HG02938 (cell line): Measurements from ENCODE around the gene ANKHD1.
"Not testable (repeated sequence)": the region's sequence is repeated elsewhere in the genome, so short reads cannot be mapped to it uniquely, and the experiment has no call there.

Experiments used
- ATAC-seq: cut with Tn5 transposase; IDR thresholded peaks from one replicate; pipeline ENCODE4 v1.9.1; 2021; ENCODE audit warnings: mild to moderate bottlenecking, moderate library complexity; ENCODE audit not compliant: unreplicated experiment

ANKHD1 gene

DNA sequence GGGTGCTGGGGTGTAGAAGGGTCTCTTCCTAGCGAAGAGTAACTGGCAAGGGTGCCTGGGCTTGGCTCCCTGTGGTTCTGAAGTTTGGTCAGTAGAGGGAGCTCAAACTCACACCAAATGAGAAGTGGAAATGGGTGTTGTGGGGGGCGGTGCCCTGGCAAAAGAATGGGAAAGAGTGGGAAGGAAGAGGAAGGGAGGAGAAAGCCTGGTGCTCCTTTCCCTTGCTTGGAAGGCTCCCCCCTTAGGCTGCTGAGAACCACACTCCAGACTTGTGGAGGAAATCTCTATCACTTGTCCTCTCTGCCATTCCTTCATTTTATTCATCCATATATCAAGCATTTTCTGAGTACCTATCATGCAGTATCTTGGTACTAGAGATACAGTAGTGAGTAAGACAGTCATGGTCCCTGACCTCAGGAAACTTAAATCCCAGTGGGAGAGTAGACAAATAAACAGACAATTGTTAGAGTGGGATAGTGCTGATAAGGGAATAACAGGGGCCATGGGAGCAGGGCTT is 28.6 kb upstream of the ANKHD1 start:
- ATAC-seq: no peak

DNA sequence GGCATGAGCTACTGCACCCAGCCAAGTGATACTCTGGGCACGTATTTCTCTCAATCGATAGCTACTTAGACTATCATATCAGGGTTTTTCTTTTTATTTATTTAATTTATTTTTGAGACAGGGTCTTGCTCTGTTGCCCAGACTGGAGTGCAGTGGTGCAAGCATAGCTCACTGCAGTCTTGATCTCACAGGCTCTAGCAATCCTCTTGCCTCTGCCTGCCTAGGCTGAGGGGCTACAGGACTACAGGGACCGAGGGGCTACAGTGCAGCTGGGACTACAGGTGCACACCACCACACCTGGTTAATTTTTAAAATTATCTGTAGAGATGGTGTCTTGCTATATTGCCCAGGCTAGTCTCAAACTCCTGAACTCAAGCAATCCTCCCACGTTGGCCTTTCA is 20.3 kb upstream of the ANKHD1 start:
- no peak for ATAC-seq

DNA sequence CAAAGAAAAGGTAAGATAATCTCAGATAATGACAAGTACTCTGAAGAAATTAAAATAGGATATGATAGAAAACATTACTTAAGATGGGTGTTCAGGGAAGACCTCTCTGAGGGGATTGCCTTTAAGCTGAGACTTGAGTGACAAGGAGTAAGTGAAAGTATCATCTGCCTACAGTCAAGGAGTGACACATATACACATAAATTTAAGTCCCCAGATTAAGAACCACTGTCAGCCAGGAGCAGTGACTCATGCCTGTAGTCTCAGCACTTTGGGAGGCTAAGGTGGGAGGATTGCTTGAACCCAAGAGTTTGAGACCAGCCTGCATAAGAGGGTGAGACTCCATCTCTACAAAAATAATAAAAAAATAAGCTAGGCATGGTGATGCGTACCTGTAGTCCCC is 19.7 kb upstream of the ANKHD1 start:
- ATAC-seq: no peak

DNA sequence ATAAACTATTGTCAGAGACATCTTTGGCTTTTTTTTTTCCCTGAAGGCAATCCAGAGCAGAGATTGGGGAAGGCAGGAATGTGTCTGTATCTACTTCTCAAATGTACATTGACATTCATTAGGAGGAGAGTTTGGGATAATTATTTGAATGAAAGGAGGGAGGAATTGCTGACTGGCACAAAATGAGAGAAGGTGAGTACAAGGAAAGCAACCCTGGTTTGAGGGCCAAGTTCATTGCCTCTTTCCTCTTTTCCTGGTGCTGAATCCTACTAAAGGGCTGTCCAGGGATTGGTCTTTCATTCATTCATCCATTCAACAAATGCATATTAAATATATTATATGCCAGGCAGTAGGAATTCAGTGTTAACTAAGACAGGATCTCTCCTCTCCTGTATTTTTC is 18.8 kb upstream of the ANKHD1 start:
- ATAC-seq: no peak

DNA sequence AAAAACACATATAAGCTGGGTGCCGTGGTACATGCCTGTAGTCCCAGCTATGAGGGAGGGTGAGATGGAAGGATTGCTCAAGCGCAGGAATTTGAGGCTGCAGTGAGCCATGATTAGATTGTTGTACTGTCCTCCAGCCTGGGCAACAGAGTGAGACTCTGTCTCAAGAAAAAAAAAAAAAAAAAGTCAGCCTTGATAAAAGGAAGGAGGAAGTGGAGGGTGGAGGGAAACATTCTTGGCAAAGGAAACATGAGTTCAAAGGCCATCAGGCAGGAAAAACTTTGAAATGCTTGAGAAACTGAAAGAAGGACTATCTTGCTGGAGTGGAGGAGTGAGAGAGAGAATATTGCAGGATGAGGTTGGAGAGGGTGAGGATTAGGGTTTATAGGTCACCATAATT is 18.3 kb upstream of the ANKHD1 start:
- no peak for ATAC-seq

DNA sequence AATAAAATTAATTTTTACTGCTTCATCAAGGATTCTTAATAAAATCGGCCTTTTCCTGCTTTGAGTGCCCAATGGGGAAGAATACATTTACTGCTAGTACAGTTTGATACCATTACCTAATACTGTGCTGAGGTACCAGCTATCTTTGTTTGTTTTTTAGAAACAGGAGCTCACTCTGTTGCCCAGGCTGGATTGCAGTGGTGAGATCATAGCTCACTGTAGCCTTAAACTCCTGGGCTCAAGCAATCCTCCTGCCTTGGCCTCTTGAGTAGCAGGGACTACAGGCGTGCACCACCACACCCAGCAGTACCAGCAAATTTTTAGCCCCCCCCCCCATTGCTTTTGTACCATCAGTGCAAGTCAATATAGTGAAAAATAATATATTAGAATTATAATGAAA is 13.6 kb upstream of the ANKHD1 start:
- no peak for ATAC-seq

DNA sequence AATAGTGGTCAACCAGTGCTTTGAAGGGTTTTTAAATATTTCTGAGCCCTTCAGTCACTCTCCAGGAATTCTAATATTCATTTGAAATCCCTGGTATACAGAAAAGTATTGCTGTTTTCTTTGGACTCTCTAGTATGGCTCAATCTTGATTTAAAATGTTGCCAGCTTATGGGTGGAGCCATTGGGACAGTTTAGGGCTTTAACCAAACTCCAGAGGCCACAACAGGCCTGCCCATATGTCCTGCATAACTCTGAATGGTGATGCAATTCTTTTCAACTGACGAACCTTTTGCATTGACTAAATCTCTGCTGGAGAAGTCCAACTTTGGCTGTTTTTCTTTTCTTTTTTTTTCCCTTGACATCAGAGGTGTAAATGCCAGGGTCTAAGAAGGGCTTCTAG is 10.3 kb upstream of the ANKHD1 start:
- ATAC-seq: no peak

DNA sequence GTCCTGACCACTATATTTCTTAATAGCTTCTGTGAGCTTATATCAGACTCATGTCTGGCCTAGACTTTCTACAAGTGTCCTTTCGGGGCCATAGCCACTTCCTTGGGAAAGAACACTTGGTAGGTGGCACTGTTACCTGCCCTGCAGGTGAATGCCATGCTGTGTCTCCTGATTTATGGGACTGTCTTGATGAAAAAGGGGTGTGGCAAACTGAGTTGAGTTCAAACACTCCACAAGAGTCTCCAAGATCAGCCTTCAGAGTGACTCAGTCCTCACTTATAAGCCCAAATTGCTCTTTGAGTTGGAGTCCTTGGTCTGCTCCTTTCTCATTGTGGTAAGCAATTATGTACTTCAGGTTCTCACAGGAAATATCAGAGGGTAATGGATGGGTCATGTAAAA is 9.9 kb upstream of the ANKHD1 start:
- no peak for ATAC-seq

DNA sequence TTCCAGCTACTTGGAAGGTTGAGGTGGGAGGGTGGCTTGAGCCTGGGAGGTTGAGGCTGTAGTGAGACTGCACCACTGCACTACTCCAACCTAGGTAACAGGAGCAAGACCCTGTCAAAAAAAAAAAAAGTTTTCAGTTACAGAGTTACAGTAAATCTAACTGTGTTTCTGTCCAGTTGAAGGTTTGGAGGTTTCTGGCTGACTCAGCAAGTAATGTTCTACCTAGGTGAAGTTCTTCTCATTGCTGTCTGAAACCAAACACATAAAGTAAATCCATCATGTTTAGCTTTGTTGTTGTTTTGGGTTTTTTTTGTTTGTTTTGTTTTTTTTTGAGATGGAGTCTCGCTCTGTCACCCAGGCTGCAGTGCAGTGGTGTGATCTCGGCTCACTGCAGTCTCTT is 7.9 kb upstream of the ANKHD1 start:
- no peak for ATAC-seq

DNA sequence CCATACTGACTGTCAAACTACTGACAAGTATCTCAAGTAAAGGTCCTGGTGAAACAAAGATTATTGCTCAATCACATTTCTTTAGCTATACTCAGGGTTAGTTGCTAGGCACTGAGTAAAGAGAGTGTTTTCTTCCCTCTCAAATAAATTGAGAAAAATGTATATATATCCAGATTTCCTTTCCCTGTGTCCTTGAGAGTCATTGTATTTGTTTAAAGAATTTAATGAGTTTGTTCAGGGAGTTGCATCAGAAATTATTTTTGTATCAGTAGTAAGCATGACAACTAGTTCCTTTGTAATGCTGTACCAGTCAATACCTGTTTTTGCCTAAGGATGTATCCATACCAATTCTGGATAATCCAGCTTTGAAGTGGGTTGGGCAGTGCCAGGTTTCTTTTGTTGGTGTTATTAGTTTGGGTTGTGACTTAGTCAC is 3.2 kb upstream of the ANKHD1 start:
- no peak for ATAC-seq

DNA sequence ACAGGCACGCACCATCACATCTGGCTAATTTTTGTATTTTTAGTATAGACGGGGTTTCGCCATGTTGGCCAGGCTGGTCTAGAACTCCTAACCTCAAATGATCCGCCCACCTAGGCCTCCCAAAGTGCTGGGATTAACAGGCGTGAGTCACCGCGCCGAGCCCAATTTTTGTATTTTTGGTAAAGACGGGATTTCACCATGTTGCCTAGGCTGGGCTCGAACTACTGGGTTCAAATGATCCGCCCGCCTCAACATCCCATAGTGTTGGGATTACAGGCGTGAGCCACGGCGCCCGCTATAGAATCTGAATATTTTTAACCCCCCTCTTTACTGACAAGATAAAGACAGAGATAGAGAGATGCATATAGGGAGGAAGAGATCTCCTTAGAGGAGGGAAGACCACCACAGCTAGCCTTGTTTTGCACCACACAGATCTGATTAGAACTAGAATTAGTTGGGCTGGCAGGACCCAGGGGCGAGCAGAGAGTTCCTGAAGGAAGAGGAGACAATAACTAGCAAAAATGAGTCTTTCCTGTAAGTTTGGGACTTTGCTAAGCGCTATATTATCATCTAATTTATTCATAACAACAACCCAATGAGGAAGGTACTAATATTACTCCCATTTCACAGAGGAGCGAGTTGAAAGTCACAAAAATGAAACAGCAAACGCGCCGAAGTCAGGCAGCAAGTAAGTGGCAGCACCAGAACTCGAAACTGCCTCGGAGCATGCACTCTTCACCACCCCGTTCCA is 1.5 kb upstream of the ANKHD1 start:
- no peak for ATAC-seq

DNA sequence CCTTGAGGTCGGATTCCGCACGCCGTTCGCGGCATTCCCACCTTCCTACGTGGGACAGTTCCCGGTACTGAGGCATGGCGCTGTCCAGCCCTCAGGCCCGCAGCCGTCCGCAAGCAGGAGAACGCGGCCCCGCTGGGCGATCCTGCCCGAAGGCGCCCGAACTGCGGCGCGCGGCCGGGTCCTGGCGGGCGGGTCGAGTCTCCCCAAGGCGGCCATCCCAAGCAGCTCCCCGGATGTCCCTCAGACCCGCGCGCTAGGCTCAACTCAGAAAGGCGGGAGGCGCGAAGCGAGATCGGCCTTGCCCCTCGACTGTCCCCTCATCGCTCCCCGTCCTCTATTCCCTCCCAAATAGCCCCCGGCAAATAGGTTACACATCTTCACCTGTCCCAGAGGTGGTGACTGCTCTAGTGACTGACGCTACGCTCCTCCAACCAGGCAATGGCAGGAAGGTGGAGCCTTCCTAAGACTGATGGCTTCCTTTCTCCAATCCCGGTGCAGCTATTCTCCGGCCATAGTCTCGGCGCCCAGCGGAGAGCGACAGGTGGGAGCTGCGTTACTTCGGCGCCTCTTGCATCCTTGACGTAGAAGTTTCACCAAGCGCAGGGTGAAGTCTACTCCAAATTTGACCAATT is 787 bp upstream of the ANKHD1 start:
- peak; percentile 69 for ATAC-seq

DNA sequence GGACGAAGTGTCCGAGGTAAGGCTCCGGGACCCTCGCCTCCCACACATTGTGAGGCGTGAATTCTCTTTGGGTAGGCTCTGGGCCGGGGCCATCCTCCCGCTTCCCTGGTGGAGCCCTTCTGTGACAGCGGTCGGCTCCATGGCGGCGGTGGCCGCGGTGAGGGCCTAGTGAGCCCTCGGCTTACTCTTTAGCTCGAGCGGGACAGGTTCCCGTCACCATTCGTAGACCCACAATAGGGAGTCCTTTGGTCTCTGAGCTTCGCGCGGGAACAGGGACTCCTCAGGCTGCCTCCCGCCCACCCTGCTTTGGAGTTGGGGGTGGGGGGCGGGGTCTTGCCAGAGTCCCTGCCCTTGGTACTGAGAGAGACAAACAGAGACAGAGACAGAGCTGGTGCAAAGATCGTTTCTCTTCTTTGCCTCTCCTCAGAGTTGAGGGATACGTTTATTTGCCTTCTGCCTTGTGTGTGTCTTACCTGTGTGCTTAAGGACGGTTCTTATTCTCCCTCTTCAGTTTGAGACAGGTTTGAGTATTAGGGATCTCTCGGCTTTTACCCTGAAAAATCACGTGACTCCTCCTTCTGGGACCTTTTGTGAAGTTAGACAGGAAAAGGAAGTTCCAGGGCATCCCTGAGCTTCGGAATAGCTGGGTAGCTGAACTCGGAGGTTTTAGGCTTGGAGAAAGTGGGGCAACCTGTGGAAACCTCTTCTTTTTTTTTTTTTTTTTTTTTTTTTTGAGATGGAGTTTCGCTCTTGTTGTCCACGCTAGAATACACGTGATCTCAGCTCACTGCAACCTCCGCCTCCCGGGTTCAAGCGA is 833 bp downstream of the ANKHD1 start:
- peak; percentile 0 for ATAC-seq

DNA sequence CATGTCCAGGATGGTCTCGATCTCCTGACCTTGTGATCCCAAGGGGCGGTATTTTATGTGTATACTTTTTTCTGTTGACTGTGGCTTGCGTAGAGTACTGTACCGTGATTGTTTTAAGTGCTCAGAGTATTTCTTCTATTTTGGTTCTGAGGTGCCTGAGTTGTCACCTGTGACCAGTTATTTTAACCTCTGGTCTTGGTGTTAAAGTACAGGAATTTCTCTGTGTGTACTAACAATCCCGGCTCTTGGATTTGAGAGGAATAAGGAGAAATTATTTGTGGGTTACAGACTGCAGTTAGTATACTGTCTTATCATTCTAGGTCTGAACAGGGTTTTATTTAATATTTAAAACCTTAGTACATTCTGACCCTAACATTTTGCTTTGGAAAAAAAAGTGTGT is 2.0 kb downstream of the ANKHD1 start:
- ATAC-seq: no peak

DNA sequence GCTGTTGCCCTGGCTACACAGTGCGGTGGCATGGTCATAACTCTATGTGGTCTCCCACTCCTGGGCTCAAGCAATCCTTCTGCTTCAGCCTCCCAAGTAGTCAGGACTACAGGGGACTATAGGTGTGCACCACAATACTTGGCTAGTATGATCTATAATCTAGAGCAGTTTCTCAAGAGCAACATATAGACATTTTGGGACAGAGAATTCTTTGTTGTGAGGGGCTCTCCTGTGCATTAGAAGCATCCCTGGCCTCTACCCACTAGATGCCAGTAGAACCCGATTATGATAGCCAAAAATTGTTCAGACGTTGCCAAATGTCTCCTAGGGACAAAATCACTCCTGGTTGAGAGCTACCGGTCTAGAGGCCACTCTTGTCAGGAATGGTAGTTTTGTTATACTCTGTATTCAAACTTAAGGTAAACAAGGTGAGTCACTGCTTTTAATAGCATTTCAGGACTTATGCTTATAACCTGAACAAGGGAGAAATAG is 7.2 kb downstream of the ANKHD1 start:
- ATAC-seq: no peak

DNA sequence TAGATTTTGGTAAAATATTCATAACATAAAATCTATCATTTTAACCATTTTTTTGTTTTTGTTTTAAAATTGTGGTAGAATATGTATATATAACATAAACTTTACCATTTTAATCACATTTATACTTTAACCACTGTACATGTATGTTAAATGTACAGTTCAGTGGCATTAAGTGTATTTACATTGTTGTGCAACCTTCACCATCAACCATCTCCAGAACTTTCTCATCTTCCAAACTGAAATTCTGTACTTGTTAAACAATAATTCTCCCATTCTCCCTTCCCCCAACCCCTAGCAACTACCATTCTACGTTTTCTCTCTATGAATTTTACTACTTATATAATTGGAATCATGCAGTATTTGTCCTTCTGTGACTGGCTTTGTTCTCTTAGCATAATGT is 11.6 kb downstream of the ANKHD1 start:
- ATAC-seq: no peak

DNA sequence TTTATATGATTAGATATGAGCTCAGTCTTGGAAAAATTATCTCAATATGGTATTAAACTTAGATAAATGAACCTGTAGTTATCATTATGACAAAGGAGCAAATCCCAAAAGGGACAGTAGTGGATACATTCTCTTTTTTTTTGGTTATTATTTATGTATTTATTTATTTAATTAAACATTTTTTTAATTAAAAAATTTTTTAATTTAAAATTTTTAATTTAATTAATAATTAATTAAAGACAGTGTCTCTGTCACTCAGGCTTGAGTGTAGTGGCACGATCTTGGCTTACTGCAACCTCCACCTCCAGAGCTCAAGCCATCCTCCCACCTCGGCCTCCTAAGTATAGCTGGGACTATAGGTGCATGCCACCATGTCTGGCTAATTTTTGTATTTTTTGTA is 15.6 kb downstream of the ANKHD1 start:
- no peak for ATAC-seq

DNA sequence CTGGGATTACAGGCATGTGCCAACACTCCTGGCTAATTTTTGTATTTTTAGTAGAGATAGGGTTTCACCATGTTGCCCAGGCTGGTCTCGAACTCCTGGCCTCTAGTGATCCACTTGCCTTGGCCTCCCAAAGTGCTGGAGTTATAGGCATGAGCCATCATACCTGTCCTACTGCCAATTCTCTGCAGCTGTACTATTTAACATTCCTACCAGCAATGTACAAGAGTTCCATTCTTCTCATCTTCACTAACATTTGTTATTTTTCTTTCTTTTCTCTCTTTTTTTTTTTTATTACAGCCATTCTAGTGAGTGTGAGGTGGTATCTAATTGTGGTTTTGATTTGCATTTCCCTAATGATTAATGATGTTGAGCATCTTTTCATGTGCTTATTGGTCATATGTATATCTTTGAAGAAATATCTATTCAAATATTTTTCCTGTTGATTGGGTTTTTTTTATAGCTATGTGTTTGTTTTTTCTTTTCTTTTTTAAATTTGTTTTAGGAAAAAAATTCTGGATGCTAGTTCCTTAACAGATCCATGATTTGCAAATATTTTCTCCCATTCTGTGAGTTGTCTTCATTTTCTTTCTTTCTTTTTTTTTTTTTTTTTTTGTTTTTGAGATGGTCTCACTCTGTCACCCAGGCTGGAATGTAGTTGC is 17.4 kb downstream of the ANKHD1 start:
- ATAC-seq: no peak

DNA sequence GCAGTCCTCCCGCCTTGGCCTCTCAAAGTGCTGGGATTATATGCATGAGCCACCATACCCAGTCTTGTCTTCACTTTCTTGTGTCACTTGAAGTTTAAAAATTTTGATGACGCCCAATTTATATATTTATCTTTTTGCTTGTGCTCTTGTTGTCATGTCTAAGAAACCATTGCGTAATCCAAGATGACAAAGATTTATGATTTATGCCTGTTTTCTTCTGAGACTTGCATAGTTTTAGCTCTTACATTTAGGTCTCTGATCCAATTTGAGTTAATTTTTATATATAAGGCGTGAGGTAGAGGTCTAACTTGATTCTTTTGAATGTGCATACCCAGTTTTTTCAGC is 18.6 kb downstream of the ANKHD1 start:
- ATAC-seq: no peak

DNA sequence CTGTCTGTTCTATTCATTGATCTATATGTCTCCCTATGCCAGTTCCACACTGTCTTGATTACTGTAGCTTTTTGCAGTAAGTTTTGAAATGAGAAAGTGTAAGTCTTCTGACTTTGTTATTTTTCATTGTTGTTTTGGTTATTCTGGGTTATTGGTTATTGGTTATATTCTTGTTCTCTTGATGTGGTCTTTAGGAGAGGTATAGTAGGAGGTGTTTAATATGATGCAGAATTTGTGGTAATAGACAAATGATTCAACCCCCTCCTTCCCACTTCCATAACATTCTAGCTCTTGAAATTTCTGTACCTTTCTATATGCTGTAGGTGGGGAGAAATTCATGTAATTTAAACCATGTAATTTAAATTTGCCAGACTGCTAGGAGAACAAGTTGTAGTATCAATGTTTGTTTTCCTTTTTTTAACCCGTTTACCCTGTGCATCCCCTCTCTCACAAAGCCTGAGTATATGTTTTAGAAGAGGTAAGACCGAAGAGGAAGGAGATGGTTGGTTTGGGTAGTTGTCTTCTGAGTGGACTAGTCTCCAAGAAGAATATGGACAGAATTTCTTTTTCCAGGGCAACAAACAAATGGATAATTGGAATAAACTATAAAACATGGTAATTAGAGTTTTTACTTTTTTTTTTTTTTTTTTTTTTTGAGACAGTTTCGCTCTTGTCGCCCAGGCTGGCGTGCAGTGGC is 19.2 kb downstream of the ANKHD1 start:
- no peak for ATAC-seq

DNA sequence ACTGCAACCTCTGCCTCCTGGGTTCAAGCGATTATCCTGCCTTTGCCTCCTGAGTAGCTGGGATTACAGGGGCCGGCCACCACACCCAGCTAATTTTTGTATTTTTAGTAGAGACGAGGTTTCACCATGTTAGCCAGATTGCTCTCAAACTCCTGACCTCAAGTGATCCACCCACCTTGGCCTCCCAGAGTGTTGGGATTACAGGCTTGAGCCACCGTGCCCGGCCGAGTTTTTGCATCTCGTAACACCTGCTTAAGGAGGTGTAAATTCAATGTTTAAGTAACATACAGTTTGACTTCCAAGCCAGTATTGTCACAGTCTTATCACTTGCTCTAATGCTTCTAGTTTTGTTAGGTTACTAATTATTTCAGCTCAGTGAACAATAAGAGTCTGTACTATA is 19.7 kb downstream of the ANKHD1 start:
- not testable (repeated sequence) for ATAC-seq
